Activated CD4-positive, alpha-beta T cell treated with anti-CD3 and anti-CD28 coated beads, Interleukin-2, Interleukin-6, amounts not matched to agents 100 ng/mL and 50 ng/mL, durations not matched to agents 16 hours and 8 hours (primary cell): ENCODE data around the gene PMS1.
"Not testable (repeated sequence)": the region's sequence is repeated elsewhere in the genome, so short reads cannot be mapped to it uniquely, and the experiment has no call there.

Experiments
- DNase-seq: peaks from one replicate; pipeline ENCODE4 v3.0.0-alpha.2; 2020

PMS1 gene

GRCh38 chr2:189866296-189866695 is 82.0 kb downstream of the PMS1 start:
- no peak for DNase-seq

DNA sequence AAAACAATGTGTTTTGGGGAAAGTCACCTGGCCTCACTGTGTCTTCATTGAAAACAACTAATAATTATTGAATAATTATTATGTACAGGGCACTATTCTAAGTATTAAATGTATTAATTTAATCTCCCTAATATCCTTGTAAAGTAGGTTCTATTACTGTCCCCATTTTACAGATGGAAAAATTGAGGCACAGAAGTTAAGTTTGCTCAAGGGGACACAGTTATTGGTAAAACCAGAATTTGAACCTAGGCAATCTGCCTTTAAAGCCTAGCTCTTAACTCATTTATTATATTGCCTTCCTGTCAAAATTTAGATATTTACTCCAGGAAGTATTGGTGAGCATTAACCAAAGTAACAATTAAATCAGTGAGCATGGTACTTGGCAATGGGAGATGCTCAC is 84.6 kb downstream of the PMS1 start:
- no peak for DNase-seq

GRCh38 chr2:189870381-189871085 is 86.3 kb downstream of the PMS1 start:
- no peak for DNase-seq

DNA sequence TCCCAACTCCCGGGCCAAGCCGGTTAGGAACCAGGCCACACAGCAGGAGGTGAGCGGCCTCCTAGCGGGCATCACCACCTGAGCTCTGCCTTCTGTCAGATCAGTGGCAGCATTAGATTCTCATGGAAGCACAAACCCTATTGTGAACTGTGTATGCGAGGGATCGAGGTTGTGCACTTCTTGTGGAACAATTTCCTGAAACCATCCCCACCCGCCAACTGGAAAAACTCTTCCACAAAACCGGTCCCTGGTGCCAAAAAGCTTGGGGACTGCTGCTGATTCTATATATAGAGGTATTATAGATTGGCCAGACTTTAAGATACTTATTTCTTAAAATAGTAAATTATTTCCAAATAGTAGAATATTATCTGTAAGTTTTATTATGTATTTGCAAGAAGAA is 89.4 kb downstream of the PMS1 start:
- DNase-seq, result no peak

GRCh38 chr2:189874586-189875320 is 90.5 kb downstream of the PMS1 start:
- no peak for DNase-seq

GRCh38 chr2:189876271-189876670 is 92.0 kb downstream of the PMS1 start:
- DNase-seq, result no peak

DNA sequence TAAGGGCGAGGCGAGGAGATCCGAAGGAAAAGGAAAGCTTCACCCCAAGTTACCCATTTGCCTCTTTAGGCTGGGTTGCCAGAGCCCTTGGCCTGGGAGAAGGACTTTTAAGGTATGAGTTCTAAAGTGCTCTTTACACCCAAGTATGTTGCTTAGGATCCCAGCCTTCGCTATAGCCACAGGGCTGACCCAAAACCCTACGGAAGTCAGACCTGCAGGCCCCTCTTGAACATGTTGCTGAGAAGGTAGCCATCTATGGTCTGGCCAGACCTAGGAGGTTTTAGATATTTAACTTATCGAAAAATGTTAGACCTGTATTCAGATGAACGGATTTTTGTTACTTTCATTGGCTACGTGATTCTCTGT is 95.4 kb downstream of the PMS1 start:
- no peak for DNase-seq

- DNase-seq, result no peak
These were observed 96.2 kb downstream of the PMS1 start for GRCh38 chr2:189880429-189880828.

- DNase-seq, result no peak
These were observed 96.7 kb downstream of the PMS1 start for GRCh38 chr2:189880832-189881492.

GRCh38 chr2:189885368-189885767 is 101.1 kb downstream of the PMS1 start:
- DNase-seq, result no peak

DNA sequence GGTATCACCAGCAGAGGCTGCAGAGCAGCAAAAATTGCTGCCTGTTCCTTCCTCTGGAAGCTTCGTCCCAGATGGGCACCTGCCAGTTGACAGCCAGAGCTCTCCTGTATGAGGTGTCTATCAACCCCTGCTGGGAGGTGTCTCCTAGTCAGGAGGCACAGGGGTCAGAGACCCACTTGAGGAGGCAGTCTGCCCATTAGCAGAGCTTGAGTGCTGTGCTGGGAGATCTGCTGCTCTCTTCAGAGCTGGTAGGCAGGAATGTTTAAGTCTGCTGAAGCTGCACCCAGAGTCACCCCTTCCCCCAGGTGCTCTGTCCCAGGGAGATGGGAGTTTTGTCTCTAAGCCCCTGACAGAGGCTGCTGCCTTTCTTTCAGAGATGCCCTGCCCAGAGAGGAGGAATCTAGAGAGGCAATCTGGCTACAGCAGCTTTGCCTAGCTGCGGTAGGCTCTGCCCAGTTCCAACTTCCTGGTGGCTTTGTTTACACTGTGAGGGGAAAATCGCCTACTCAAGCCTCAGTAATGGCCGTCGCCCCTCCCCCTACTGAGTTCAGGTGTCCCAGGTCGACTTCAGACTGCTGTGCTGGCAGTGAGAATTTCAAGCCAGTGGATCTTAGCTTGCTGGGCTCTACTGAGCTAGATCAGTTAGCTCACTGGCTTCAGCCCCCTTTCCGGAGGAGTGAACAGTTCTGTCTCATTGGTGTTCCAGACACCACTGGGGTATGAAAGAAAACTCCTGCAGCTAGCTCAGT is 108.5 kb downstream of the PMS1 start:
- DNase-seq, result not testable (repeated sequence)

- DNase-seq, result no peak
These were observed 112.6 kb downstream of the PMS1 start for GRCh38 chr2:189896809-189897208.

DNA sequence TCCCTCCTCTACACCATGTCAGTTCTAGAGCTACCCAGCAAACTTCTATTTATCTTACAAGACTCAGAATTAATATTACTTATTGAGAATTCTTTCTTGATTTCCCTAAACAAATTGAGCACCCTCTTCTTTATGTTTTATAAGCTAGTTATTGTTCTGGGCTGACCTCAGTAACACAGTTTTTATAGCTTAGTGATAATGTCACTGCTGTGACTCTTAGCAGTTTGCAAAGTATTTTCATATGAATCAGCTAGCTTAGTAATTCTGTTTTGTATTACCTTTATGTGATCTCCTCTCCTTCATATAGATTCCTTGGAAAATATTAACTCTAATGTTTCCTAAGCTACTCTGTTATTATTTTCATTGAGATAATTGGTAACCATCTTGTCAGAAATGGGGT is 114.9 kb downstream of the PMS1 start:
- DNase-seq, result no peak

DNA sequence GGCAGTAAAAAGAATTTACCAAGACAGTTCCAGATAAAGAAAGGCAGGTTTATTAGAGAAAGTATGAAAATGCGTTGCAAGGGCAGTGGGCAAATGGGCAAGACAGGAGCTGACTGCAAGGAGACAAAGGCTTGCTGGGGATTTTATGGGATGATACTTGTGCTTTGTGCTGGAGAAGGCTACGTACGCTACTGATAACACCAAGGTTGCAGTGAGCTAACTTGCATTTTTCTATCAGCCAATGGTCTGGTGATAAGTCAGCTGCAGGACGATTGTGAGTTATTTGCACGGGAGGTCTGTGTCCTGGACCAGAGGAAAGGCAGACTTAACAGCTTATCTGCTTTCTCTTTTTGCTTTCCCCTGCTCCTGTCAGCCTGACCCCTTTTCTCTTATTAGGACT is 116.5 kb downstream of the PMS1 start:
- DNase-seq, result no peak

DNA sequence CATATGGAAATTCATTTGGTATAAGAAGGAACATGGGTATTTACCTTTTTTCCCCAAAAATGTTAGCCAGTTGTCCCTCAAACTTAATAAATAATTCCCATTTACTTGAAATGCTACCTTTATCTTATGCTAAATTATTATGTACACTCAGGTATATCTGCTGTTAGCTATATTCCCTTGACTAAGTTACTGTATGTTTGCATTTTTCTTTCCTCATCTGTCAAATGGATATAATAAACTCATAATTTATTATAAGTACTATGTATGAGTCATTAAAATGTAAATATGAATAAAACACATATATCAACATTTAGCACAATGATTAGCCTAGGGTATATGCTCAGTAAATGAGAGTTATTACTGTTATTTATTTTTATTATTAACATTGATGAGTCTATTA is 117.4 kb downstream of the PMS1 start:
- DNase-seq, result no peak

DNA sequence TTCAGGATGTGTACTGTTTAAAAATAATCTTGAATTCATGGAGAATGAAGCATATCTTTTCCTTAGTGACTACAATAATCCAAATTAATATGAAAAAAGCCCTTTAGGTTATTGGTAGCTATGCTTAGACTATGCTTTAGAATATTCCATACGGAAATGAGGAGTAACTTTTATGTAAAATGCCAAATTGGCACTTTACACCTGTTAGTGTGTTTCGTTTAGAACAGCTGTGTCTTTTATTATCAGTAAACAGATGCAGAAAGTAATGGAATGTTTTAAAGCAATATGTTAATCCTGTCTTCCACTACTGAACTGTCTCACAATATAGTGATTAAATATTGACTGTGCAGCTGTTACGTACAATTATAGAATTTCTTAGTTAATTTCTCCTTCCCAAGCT is 129.6 kb downstream of the PMS1 start:
- DNase-seq, result no peak

DNA sequence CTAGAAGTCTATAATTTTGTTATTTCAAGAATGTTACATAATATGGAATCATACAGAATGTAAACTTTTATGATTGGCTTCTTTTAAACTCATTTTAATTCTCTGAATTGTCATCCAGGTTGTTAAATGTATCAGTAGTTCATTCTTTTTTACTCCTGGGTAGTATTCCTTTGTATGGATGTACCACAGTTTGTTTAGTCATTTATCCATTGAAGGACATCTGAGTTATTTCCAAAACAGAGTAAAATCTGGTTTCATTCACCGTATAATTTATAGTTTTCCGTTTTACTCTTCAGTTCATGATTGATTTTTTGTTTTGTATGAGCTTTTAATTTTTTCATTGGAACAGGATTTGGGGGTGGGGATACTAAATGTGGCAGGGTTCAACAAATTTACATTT is 132.4 kb downstream of the PMS1 start:
- DNase-seq, result no peak
